ENCODE data around the gene SCT.

- TF ChIP-seq E2F5 (CRISPR knock-in tag; IDR thresholded peaks at IDR 0.05) (no peak), JUN (CRISPR knock-in tag; IDR thresholded peaks at IDR 0.05) (no peak), PRDM15 (CRISPR knock-in tag; IDR thresholded peaks at IDR 0.05) (no peak), RELA (CRISPR knock-in tag; IDR thresholded peaks at IDR 0.05; ENCODE audit: borderline replicate concordance) (no peak), TEAD4 (CRISPR knock-in tag; IDR thresholded peaks at IDR 0.05) (no peak), NFYB (CRISPR knock-in tag; conservative IDR thresholded peaks at IDR 0.05; ENCODE audit: low read depth) (no peak), ZBTB43 (CRISPR knock-in tag; IDR thresholded peaks at IDR 0.05) (no peak), MAX (CRISPR knock-in tag; IDR thresholded peaks at IDR 0.05) (no peak), FOXP1 (CRISPR knock-in tag; IDR thresholded peaks at IDR 0.05; ENCODE audit: borderline replicate concordance) (no peak), IRF2 (CRISPR knock-in tag; IDR thresholded peaks at IDR 0.05; ENCODE audit: borderline replicate concordance, low read depth) (no peak), ATF6 (CRISPR knock-in tag; IDR thresholded peaks at IDR 0.05) (no peak), KAT7 (CRISPR knock-in tag; IDR thresholded peaks at IDR 0.05; ENCODE audit: borderline replicate concordance) (no peak)
- TF ChIP-seq, protein P1, sequence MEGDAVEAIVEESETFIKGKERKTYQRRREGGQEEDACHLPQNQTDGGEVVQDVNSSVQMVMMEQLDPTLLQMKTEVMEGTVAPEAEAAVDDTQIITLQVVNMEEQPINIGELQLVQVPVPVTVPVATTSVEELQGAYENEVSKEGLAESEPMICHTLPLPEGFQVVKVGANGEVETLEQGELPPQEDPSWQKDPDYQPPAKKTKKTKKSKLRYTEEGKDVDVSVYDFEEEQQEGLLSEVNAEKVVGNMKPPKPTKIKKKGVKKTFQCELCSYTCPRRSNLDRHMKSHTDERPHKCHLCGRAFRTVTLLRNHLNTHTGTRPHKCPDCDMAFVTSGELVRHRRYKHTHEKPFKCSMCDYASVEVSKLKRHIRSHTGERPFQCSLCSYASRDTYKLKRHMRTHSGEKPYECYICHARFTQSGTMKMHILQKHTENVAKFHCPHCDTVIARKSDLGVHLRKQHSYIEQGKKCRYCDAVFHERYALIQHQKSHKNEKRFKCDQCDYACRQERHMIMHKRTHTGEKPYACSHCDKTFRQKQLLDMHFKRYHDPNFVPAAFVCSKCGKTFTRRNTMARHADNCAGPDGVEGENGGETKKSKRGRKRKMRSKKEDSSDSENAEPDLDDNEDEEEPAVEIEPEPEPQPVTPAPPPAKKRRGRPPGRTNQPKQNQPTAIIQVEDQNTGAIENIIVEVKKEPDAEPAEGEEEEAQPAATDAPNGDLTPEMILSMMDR (IDR thresholded peaks at IDR 0.05), result no peak
Measured at GRCh38 chr11:626475-627307, at the start of gene SCT.

Data from WTC11 (cell line).